HEK293 (cell line): ENCODE results near the gene FCN3.

Experiments
- CTCF ChIP-seq: fragments of 450-650 bp; formaldehyde crosslinking; IDR thresholded peaks from 2 replicates; pipeline ENCODE4 v1.5.1; 2016; ENCODE audit warnings: missing biosample characterization, missing genetic modification characterization
- TCF7L2 ChIP-seq: IDR thresholded peaks from 2 replicates; pipeline ENCODE4 v1.6.1; 2011; ENCODE audit warnings: low read depth, mild to moderate bottlenecking, inconsistent platforms, low read length, moderate library complexity, borderline replicate concordance
- ZNF184 ChIP-seq: fragments of 450-650 bp; IDR thresholded peaks from 2 replicates; pipeline ENCODE4 v1.5.1; 2018; ENCODE audit warnings: missing biosample characterization, mild to moderate bottlenecking, missing genetic modification characterization
- ZNF274 ChIP-seq, 2 experiments: fragments of 200-500 bp in 1 of 2; fragments of 450-650 bp in 1 of 2; sonication (Bioruptor generic) in 1 of 2; formaldehyde crosslinking in 1 of 2; IDR thresholded peaks; 2 replicates each; pipeline versions ENCODE4 v1.5.1 to v1.6.1; 2014 to 2016; ENCODE audit warnings: borderline replicate concordance in 1 of 2, inconsistent platforms in 1 of 2, low read length in 1 of 2, missing biosample characterization in 1 of 2, missing genetic modification characterization in 1 of 2
- ZNF48 ChIP-seq: fragments of 450-650 bp; formaldehyde crosslinking; IDR thresholded peaks from 2 replicates; pipeline ENCODE4 v1.5.1; 2016; ENCODE audit warnings: missing biosample characterization, missing genetic modification characterization
- ZNF558 ChIP-seq: fragments of 450-650 bp; formaldehyde crosslinking; IDR thresholded peaks from 2 replicates; pipeline ENCODE4 v1.5.1; 2016; ENCODE audit warnings: missing biosample characterization, missing genetic modification characterization
- ZNF792 ChIP-seq: fragments of 450-650 bp; formaldehyde crosslinking; IDR thresholded peaks from 2 replicates; pipeline ENCODE4 v1.5.1; 2016; ENCODE audit warnings: missing biosample characterization, missing genetic modification characterization

DNA sequence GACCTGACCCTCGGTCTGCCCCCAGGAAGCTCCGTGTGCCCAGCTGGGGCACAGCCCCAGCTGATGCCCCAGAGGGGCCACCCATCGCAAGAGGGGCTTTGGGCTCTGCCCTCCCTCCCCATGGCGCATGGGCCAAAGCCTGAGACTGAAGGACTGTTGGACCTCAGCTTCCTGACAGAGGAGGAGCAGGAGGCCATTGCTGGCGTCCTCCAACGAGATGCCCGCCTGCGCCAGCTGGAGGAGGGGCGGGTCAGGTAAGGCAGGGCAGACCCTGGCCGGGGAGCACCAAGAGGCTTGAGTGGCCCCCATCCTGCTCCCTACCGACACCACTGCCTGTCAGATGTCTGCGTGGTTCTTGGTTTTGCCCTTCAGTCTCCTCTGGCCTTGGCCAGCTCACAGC, 29.4 kb downstream of the FCN3 start:
- TF ChIP-seq ZNF274 (IDR thresholded peaks at IDR 0.05; ENCODE audit: low read length): no peak
- TF ChIP-seq ZNF274 (tag by site-specific recombination; IDR thresholded peaks at IDR 0.05; ENCODE audit: borderline replicate concordance): no peak
- no peak for TF ChIP-seq ZNF184 (tag by site-specific recombination)
- no peak for TF ChIP-seq ZNF48 (tag by site-specific recombination)
- TF ChIP-seq ZNF792: no peak
- no peak for TF ChIP-seq ZNF558 (tag by site-specific recombination)
- TF ChIP-seq CTCF: no peak
- TF ChIP-seq TCF7L2: no peak
